RPMI8226 (cell line): ENCODE measurements around the gene PPFIA4.
"Not testable (repeated sequence)": the region's sequence is repeated elsewhere in the genome, so short reads cannot be mapped to it uniquely, and the experiment has no call there.

Experiments used
- DNase-seq: peaks from one replicate; pipeline ENCODE4 v3.0.0-alpha.2; 2015

The PPFIA4 gene

GRCh38 chr1:203026031-203026665 is at the start of gene PPFIA4:
Gene PPFIA4 (plus strand): TSS chr1:203026491. CDS start chr1:203039009, 12,518 bp downstream.
- DNase-seq: peak; percentile 94

- DNase-seq: no peak
Measured at GRCh38 chr1:202976633-202977032, 49.7 kb upstream of the PPFIA4 start.

- DNase-seq: no peak
Measured at GRCh38 chr1:202979459-202979858, 46.8 kb upstream of the PPFIA4 start.

- DNase-seq: no peak
Measured at GRCh38 chr1:202981939-202982338, 44.4 kb upstream of the PPFIA4 start.

DNA sequence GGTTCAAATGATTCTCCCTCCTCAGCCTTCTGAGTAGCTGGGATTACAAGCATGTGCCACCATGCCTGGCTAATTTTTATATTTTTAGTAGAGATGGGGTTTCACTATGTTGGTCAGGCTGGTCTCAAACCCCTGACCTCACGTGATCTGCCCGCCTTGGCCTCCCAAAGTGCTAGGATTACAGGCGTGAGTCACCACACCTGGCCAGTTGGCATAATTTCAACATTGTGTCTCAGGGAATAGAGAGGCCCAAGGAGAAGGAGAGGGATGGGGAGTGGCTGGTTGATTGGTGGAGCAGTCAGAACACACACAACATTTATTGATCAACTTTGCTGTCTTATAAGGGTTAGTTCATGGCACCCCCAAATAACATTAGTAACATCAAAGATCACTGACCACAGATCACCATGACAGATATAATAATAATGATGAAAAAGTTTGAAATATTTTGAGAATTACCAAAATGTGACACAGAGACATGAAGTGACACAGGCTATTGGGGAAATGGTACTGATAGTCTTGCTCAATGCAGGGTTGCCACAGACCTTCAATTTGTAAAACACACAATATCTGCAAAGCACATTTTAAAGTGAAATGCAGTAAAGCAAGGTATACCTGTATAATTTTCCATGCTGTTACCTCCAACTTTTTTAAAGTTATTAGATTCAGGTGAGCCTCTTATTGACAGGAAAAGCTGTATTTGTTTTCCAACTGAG is 43.4 kb upstream of the PPFIA4 start:
- no peak for DNase-seq

DNA sequence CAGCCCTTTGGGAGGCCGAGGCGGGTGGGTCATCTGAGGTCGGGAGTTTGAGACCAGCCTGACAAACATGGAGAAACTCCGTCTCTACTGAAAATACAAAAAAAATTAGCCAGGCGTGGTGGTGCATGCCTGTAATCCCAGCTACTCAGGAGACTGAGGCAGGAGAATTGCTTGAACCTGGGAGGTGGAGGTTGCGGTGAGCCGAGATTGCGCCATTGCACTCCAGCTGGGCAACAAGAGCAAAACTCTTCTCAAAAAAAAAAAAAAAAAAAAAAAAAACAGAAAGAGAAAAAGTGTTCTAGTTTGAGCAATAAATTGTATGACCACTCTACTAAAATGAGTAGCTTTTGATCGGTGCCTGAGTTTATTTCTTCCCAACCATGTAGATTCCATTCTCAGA is 40.2 kb upstream of the PPFIA4 start:
- DNase-seq: not testable (repeated sequence)

DNA sequence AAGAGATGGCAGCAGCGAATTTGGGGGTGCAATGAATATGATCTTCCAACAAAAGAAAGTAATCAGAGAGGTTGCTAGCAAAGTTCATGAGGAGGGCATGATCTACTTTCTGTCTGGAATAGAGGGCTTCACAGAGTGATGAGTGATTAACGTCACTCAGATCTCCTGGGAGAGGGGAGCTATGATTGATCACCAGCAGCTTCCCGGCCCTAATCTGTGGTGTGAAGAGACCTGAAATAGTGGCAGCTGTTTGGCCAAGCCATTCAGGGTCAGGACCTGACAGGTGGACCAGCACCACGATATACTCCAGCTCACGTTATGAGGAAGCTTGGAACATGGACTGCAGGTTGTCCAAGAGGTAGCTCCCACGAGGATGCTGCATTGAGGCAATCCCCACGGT is 39.0 kb upstream of the PPFIA4 start:
- no peak for DNase-seq

DNA sequence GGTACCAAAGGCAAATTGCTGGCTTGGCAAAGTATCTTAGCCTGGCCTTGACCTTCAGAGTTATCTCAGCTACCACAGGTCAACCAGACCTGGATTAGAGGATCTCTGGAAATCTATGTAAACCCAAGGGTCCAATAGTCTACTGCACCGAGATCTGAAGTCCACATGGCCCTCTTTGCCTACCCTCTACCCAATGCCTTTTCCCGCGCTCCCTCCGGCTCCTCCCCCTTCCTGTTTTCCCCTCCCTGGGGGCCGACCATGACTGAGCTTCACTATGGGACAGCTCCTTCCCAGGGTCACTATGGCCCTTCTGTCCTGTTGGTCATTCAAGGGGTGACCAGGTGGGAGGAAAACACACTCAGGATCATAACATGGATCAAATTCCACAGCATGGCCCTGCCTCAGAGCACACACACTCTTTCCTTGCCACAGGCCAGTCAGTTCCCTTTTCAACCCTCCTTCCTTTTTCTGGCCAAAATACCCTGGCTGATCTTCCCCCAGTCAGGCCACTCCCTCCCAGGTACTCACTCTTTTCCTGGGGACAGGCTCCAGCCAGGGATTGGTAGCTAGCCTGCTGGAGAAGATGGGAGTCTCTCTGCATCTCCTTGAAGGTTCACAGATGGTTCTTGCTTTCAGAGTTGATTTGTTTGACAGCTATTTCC is 38.2 kb upstream of the PPFIA4 start:
- no peak for DNase-seq

GRCh38 chr1:202989879-202990278 is 36.4 kb upstream of the PPFIA4 start:
- DNase-seq: no peak

GRCh38 chr1:202991112-202991511 is 35.2 kb upstream of the PPFIA4 start:
- no peak for DNase-seq

DNA sequence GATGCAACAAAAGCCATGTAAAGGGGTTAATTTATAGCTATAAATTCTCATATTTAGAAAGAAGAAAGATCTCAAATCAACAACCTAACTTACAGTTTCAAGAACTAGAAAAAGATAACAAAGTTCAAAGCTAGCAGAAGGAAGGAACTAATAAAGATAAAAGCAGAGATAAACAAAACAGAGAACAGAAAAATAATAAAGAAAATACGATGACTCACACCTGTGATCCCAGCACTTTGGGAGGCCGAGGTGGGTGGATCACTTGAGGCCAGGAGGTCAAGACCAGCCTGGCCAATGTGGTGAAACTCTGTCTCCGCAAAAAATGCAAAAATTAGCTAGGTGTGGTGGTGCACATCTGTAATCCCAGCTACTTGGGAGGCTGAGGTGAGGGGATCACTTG is 31.5 kb upstream of the PPFIA4 start:
- DNase-seq: no peak

DNA sequence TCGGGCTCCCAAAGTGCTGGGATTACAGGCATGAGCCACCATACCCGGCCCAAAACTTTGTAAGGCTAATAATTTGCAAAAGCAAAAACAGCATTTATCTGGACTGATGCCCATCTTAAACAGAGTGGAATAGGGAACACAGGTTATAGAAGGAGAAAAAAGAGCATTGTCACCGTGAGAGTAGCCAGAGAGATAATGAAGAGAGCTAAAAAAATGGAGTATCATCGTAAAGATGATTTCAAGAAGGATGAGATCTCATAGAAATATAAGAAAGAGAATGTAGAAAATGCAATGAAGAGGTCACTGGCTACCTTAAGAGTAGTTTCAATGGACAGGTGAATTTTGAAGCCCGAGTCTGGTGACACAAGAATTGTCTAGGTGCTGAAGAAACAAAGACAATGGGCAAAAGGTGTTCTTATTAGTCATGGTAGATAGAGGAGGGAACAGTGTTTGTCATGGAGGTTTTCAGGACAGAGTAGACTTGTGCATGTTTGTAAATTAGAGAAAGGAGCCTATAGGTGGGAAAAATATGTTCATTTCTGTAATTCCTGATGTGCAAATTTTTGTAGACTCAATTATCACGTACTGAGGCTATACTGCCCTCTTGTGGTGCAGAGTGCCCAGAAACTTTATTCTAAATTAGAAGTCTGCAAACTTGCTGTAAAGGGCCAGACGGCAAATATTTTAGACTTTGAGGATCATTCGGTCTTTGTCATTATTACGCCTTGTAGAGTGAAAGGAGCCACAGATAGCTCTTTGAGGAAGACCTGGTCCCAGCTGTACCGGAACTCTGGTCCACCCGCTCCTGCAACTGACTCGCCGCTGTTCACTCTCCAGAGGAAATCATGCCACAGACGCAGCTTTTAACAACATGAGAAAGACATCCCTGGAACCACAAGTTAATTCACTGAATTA is 27.2 kb upstream of the PPFIA4 start:
- DNase-seq: peak; percentile 77

- no peak for DNase-seq
Measured at GRCh38 chr1:203000217-203000944, 25.9 kb upstream of the PPFIA4 start.

DNA sequence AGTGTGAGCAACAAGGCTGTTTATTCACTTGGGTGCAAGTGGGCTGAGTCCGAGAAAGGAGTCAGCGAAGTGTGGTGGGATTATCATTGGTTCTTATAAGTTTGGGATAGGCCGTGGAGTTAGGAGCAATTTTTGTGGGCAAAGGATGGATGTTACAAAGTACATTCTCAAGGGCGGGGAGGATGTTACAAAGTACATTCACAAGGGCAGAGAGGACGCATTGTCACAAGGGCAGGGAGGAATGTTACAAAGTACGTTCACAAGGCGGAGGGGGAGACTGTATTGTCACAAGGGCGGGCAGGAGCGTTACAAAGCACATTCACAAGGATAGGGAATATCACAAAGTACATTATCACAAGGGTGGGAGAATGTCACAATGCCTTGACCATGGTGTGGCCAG is 24.3 kb upstream of the PPFIA4 start:
- DNase-seq: no peak

GRCh38 chr1:203002951-203003350 is 23.3 kb upstream of the PPFIA4 start:
- DNase-seq: no peak

DNA sequence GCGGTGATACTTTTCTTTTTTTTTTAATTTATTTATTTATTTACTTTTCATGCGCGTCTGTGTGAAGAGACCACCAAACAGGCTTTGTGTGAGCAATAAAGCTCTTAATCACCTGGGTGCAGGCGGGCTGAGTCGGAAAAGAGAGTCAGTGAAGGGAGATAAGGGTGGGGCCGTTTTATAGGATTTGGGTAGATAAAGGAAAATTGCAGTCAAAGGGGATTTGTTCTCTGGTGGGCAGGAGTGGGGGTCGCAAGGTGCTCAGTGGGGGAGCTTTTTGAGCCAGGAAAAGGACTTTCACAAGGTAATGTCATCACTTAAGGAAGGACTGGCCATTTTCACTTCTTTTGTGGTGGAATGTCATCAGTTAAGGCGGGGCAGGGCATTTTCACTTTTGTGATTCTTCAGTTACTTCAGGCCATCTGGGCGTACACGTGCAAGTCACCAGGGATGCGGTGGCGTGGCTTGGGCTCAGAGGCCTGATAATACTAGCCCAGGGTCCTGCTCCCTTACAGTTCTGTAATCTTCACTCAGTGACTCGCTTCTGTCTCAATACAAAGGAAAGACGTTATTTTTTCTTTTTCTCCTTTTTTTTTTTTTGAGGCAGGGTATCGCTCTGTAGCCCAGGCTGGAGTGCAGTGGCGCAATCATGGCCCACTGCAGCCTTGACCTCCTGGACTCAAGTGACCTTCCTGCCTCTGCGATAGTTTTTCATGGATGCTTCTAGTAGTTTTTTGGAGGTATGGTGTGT is 20.7 kb upstream of the PPFIA4 start:
- DNase-seq: not testable (repeated sequence)

- peak; percentile 100 for DNase-seq
Measured at GRCh38 chr1:203006948-203007871, 19.1 kb upstream of the PPFIA4 start, which contains the start of gene TMEM183A. Gene TMEM183A (plus strand): TSS chr1:203007374. CDS start chr1:203007466, 92 bp downstream.

GRCh38 chr1:203009185-203009584 is 17.1 kb upstream of the PPFIA4 start:
- DNase-seq: no peak

DNA sequence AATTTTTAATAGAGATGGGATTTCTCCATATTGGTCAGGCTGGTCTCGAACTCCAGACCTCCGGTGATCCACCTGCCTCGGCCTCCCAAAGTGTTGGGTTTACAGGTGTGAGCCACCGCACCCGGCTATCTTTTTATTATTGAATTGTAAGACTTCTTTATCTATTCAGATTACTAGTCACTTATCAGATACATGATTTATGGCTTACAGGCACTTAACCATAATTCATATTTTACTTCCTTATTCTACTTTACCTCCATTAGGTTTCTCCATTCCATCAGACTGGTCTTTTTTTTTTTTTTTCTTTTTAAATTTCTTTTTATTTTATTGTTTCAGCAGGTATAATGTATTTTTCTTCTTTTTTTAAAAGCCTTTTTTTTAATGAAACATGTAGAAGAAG is 14.7 kb upstream of the PPFIA4 start:
- DNase-seq: no peak

GRCh38 chr1:203017061-203017460 is 9.2 kb upstream of the PPFIA4 start:
- DNase-seq: no peak
